OCI-LY1 (cell line): ENCODE measurements around the gene MTHFSD.

Experiments
- EZH2 ChIP-seq: fragments of 200-600 bp; sonication (generic), shearing (Covaris generic); IDR thresholded peaks from 2 replicates; pipeline ENCODE4 v1.8.0; 2017; ENCODE audit warnings: borderline replicate concordance, mixed run types, mild to moderate bottlenecking, antibody characterized with exemption, low read length, moderate library complexity, mixed read lengths
- TF ChIP-seq, protein P1 (sequence below): fragments of 200-600 bp; sonication (generic), shearing (Covaris generic); IDR thresholded peaks from 2 replicates; pipeline ENCODE4 v1.5.1; 2017; ENCODE audit warnings: mild to moderate bottlenecking, antibody characterized with exemption, low read length, moderate library complexity, mixed read lengths

DNA sequence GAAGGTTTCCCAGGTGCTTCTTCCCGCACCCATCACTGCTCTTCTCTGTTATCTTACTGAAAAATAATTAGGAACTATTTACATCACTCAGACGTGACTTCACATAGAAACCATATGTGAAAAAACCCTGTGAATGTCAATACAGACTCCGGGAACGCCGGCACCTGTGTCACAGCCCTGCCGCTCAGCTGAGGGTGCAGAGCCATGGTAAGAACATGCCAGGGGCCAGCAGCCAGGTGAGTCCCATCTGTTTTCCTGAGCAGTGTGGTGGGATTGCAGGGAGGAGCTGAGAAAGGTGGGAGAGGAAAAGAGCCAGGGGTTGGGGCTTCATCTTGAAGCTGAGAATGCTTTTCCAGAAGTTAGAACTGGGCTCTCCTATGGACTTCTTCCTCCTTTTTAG lies 31.0 kb downstream of the MTHFSD start:
- TF ChIP-seq, protein P1, sequence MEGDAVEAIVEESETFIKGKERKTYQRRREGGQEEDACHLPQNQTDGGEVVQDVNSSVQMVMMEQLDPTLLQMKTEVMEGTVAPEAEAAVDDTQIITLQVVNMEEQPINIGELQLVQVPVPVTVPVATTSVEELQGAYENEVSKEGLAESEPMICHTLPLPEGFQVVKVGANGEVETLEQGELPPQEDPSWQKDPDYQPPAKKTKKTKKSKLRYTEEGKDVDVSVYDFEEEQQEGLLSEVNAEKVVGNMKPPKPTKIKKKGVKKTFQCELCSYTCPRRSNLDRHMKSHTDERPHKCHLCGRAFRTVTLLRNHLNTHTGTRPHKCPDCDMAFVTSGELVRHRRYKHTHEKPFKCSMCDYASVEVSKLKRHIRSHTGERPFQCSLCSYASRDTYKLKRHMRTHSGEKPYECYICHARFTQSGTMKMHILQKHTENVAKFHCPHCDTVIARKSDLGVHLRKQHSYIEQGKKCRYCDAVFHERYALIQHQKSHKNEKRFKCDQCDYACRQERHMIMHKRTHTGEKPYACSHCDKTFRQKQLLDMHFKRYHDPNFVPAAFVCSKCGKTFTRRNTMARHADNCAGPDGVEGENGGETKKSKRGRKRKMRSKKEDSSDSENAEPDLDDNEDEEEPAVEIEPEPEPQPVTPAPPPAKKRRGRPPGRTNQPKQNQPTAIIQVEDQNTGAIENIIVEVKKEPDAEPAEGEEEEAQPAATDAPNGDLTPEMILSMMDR = no peak
- no peak for TF ChIP-seq EZH2
